D721Med (cell line): ENCODE data around the gene CALHM3.

Experiments
- DNase-seq: peaks from one replicate; pipeline ENCODE4 v3.0.0; 2011; ENCODE audit warnings: low spot score; ENCODE audit not compliant: insufficient read length
- FAIRE-seq: peaks from 2 replicates; lab custom pipeline; 2011; peaks lifted over from hg19 to GRCh38; lab: Jason Lieb, UNC
- TF ChIP-seq, protein P1 (sequence below): IDR thresholded peaks from 2 replicates; pipeline ENCODE4 v1.5.1; 2012; ENCODE audit warnings: mild to moderate bottlenecking, control low read depth; ENCODE audit not compliant: insufficient read depth; ENCODE audit errors: missing control alignments

The CALHM3 gene

GRCh38 chr10:103499881-103500280, 20.8 kb upstream of the CALHM3 start:
- FAIRE-seq: no peak
- TF ChIP-seq, protein P1, sequence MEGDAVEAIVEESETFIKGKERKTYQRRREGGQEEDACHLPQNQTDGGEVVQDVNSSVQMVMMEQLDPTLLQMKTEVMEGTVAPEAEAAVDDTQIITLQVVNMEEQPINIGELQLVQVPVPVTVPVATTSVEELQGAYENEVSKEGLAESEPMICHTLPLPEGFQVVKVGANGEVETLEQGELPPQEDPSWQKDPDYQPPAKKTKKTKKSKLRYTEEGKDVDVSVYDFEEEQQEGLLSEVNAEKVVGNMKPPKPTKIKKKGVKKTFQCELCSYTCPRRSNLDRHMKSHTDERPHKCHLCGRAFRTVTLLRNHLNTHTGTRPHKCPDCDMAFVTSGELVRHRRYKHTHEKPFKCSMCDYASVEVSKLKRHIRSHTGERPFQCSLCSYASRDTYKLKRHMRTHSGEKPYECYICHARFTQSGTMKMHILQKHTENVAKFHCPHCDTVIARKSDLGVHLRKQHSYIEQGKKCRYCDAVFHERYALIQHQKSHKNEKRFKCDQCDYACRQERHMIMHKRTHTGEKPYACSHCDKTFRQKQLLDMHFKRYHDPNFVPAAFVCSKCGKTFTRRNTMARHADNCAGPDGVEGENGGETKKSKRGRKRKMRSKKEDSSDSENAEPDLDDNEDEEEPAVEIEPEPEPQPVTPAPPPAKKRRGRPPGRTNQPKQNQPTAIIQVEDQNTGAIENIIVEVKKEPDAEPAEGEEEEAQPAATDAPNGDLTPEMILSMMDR: no peak
- DNase-seq: no peak

GRCh38 chr10:103498936-103499638, 20.0 kb upstream of the CALHM3 start:
- DNase-seq (no peak), FAIRE-seq (no peak)
- TF ChIP-seq, protein P1: no peak

DNA sequence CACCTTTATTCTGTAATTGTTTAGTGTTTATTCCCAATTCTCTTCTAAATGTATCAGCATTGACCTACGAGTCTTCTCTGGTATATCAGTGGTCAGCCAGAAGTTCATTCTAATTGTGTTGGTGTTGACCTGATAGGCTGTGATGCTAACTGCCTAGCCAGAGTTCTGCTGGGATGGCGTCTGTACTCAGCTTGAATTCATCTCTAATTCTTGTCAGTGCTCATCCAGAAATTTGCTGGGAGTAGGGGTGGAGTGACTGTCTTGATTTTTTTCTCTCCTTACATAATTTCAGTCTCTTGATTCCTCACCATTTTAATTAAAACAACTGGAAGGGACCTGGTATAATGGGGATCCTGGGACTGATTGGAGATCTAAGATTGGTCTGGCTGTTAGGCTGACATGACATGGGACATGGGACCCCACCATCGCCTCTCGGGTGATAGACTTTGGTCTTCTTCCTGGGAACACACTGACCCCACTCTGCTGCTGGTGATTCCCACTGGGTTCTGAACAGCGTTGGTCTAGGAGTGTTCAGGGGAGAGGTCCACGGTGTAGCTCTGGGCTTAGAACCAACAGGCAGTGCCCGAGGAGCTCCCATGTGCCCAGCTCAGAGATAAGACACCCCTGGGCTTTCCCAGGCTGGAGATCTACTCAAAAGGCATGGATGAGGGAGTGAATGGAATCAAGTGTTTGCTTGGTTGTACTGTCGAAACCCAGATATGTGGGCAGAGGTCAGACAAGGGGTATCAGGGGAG, 18.3 kb upstream of the CALHM3 start:
- FAIRE-seq: no peak
- TF ChIP-seq, protein P1: no peak
- no peak for DNase-seq

GRCh38 chr10:103495321-103495720, 16.3 kb upstream of the CALHM3 start:
- FAIRE-seq: no peak

DNA sequence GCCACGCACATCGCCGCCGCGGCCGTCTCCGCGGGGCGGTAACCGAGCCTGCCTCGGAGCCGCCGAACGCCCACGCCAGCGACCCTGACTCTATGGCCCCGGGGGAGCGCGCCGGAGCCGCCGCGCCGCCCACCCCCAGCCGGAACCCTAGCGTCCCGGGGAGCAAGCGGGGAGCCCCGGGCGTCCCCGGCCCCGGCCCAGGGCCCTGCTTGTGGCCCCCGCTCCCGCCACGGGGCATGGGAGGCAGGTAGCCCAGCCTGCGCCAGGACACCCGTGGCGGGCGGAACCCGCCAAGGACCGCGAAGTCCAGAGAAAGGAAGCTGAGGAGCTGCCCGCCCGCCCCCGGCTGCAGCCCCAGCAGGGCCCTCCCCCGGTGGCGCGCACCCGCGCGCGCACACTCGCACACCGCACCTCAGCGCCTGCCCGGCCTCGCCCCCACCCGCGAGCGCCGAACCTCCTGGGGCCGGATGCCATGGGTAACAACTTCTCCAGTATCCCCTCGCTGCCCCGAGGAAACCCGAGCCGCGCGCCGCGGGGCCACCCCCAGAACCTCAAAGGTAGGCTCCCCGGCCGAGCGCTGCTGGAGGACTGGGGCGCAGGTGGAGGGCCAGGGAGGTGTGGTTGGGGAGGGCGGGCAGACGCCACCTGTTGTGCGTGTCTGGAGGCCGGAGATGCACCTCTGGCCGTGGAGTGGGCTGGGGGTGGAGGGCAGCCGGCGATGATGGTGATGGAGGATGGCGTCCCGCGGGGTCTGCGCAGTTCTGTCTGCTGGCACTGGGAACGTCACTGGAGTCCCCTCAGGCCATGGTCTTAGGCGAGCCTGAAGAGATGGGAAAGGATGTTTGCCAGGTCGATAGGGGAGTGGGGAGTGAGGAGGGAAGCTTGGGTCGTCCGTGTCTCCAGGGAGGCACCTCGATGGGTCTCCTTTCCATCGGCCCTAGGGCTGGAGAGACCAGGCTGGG, 15.2 kb upstream of the CALHM3 start:
- TF ChIP-seq, protein P1: no peak
- DNase-seq: no peak

More at GRCh38 chr10:103495321-103495720, 16.3 kb upstream of the CALHM3 start:
- TF ChIP-seq, protein P1: no peak
- no peak for DNase-seq

GRCh38 chr10:103493362-103493915, 14.4 kb upstream of the CALHM3 start, which contains the start of gene NEURL1:
NEURL1 (plus strand) TSS chr10:103493705; CDS start chr10:103494388, 683 bp downstream.
- FAIRE-seq: no peak
- peak; percentile 41 for DNase-seq
- TF ChIP-seq, protein P1: no peak

More for the DNA sequence above, 15.2 kb upstream of the CALHM3 start:
- no peak for FAIRE-seq
